Natural killer cell (primary cell): Measurements from ENCODE around the gene FOXP1. TPM values are rescaled to one million over a fixed set of nuclear protein-coding genes. Genes with fewer than 3 reads are reported as not detected.
A peak's percentile ranks its signal among the peaks of the same experiment; 100 is the strongest.

Source experiments
- ATAC-seq, 3 donors: fragments of 150-1000 bp in 2 of 3; fragments of 200-7000 bp in 1 of 3; cut with Tn5 transposase; 1 replicate in 1 of 3; 2 replicates in 2 of 3; pipeline ENCODE4 v1.10.0; 2021; ENCODE audit warnings: mild to moderate bottlenecking in 2 of 3, moderate library complexity in 2 of 3
- DNase-seq, 2 donors: peaks; one replicate each; pipeline versions ENCODE4 v3.0.0 to v3.0.0-alpha.2; 2013 to 2021; ENCODE audit warnings: mixed read lengths in 1 of 2
- H3K27ac ChIP-seq: one replicate; pipeline ENCODE4 v1.5.1; 2013; ENCODE audit warnings: mild to moderate bottlenecking, low read length
- H3K27me3 ChIP-seq: one replicate; pipeline ENCODE4 v1.6.1; 2013; ENCODE audit warnings: low read length; ENCODE audit not compliant: control insufficient read depth, insufficient read depth
- H3K36me3 ChIP-seq: one replicate; pipeline ENCODE4 v1.6.1; 2013; ENCODE audit warnings: low read length; ENCODE audit not compliant: control insufficient read depth, insufficient read depth
- H3K4me1 ChIP-seq: one replicate; pipeline ENCODE4 v1.6.1; 2013; ENCODE audit warnings: low read length; ENCODE audit not compliant: control insufficient read depth, insufficient read depth
- H3K4me3 ChIP-seq: one replicate; pipeline ENCODE4 v1.5.1; 2013; ENCODE audit warnings: low read length
- H3K9me3 ChIP-seq: one replicate; pipeline ENCODE4 v1.6.1; 2013; ENCODE audit warnings: low read length; ENCODE audit not compliant: control insufficient read depth, insufficient read depth
- H3K27ac Mint-ChIP-seq, 2 donors: one replicate each; pipeline ENCODE4 v1.8.0; 2022; ENCODE audit warnings: mild to moderate bottlenecking in 2 of 2, mixed read lengths in 2 of 2, moderate library complexity in 1 of 2
- H3K27me3 Mint-ChIP-seq, 2 donors: one replicate each; pipeline ENCODE4 v1.8.0; 2022; ENCODE audit warnings: low read depth in 2 of 2, mixed read lengths in 2 of 2
- H3K36me3 Mint-ChIP-seq: one replicate; pipeline ENCODE4 v1.8.0; 2022; ENCODE audit warnings: mixed read lengths
- H3K4me1 Mint-ChIP-seq, 2 donors: one replicate each; pipeline ENCODE4 v1.8.0; 2022; ENCODE audit warnings: mixed read lengths in 2 of 2
- H3K4me3 Mint-ChIP-seq: one replicate; pipeline ENCODE4 v1.8.0; 2022; ENCODE audit warnings: mild to moderate bottlenecking, moderate library complexity, mixed read lengths
- H3K9me3 Mint-ChIP-seq, 2 donors: one replicate each; pipeline ENCODE4 v1.8.0; 2022; ENCODE audit warnings: mixed read lengths in 2 of 2
- CTCF ChIP-seq: fragments of 200-600 bp; IDR thresholded peaks from one replicate; pipeline ENCODE4 v1.8.0; 2022; ENCODE audit warnings: antibody characterized with exemption
- WGBS: methylation state at CpG from one replicate; pipeline ENCODE4 v1.1.7; 2013; ENCODE audit warnings: missing lambda C conversion rate; ENCODE audit not compliant: insufficient coverage; 5-methylcytosine and 5-hydroxymethylcytosine counted together
- intact Hi-C: fragments of 100-400 bp; cut with micrococcal nuclease; formaldehyde crosslinking; loops from one replicate; pipeline ENCODE4 v1.14.2; 2022
- total RNA-seq, 4 donors: library from RNA; stranded (reverse); fragments of 120-200 nt in 1 of 4; gene quantifications; one replicate each; pipeline versions ENCODE4 v1.2.3 to v1.2.4, GENCODE V29; 2013 to 2022

FOXP1 gene
- total RNA-seq, 3 donors from 2014 or later (not counting 1 experiment from before 2014, with no cell fraction given), result 166 to 185 (median 166) TPM

- peak overlapping the region; percentile 90 to 94 for H3K27ac Mint-ChIP-seq
- ATAC-seq, result no peak
- no peak for TF ChIP-seq CTCF
Measured at GRCh38 chr3:71582036-71582611, 1.4 kb downstream of the FOXP1 start.

GRCh38 chr3:71581457-71582035 lies 2.0 kb downstream of the FOXP1 start:
- H3K4me1 Mint-ChIP-seq, result peaks cover 26 to 46% of the 10 kb centered on the region in 2 donors
- no peak for TF ChIP-seq CTCF
- no peaks in the 10 kb centered on the region for H3K27me3 ChIP-seq
- ATAC-seq (peak in 2 of 3 donors; percentile 28 to 29), DNase-seq (peak; percentile 31 to 58)
- no peaks in the 10 kb centered on the region for H3K36me3 Mint-ChIP-seq
- intact Hi-C loops, result loop anchor here (2.0 to 10.0 kb wide), 5 partner anchors 89 to 1517 kb away; no protein-coding TSS in a partner anchor
- H3K27me3 Mint-ChIP-seq, result peaks cover 6 to 11% of the 10 kb centered on the region in 2 donors
- H3K27ac ChIP-seq, result peak overlapping the region; percentile 80
- no peaks in the 10 kb centered on the region for H3K36me3 ChIP-seq
- H3K9me3 ChIP-seq, result no peaks in the 10 kb centered on the region
- WGBS, result under 1% methylated on average over 53 of the region's 53 CpGs
- H3K27ac Mint-ChIP-seq, result peak overlapping the region; percentile 90 to 94
- H3K9me3 Mint-ChIP-seq, result no peaks in the 10 kb centered on the region
- peaks cover 25% of the 10 kb centered on the region for H3K4me1 ChIP-seq
- peak overlapping the region; percentile 96 for H3K4me3 Mint-ChIP-seq
- peak overlapping the region; percentile 77 for H3K4me3 ChIP-seq

More at GRCh38 chr3:71582036-71582611, 1.4 kb downstream of the FOXP1 start:
- no peaks in the 10 kb centered on the region for H3K9me3 Mint-ChIP-seq
- DNase-seq, result peak; percentile 23 to 56
- Histone ChIP-seq H3K36me3 (no peaks in the 10 kb centered on the region), H3K27me3 (no peaks in the 10 kb centered on the region), H3K4me1 (peaks cover 25% of the 10 kb centered on the region), H3K9me3 (no peaks in the 10 kb centered on the region), H3K27ac (peak overlapping the region; percentile 80), H3K4me3 (peak overlapping the region; percentile 77)
- peaks cover 27 to 47% of the 10 kb centered on the region in 2 donors for H3K4me1 Mint-ChIP-seq
- peak overlapping the region; percentile 96 for H3K4me3 Mint-ChIP-seq
- intact Hi-C loops, result loop anchor here (2.0 to 10.0 kb wide), 5 partner anchors 89 to 1517 kb away; no protein-coding TSS in a partner anchor
- no peaks in the 10 kb centered on the region for H3K36me3 Mint-ChIP-seq
- WGBS, result under 1% methylated on average over 59 of the region's 59 CpGs
- peaks cover 6 to 11% of the 10 kb centered on the region in 2 donors for H3K27me3 Mint-ChIP-seq

GRCh38 chr3:71580636-71581456 lies 2.7 kb downstream of the FOXP1 start:
- no peak for DNase-seq
- H3K4me3 Mint-ChIP-seq, result peak overlapping the region; percentile 96
- no peaks in the 10 kb centered on the region for H3K27me3 ChIP-seq
- TF ChIP-seq CTCF, result no peak
- H3K4me3 ChIP-seq, result peak overlapping the region; percentile 77
- no peaks in the 10 kb centered on the region for H3K9me3 ChIP-seq
- no peaks in the 10 kb centered on the region for H3K36me3 ChIP-seq
- intact Hi-C loops, result loop anchor here (5.0 to 10.0 kb wide), 3 partner anchors 139 to 1516 kb away; no protein-coding TSS in a partner anchor
- peaks cover 25% of the 10 kb centered on the region for H3K4me1 ChIP-seq
- peak overlapping the region in 1 of 2 donors; percentile 94 for H3K27ac Mint-ChIP-seq
- H3K36me3 Mint-ChIP-seq, result no peaks in the 10 kb centered on the region
- ATAC-seq, result no peak
- H3K4me1 Mint-ChIP-seq, result peaks cover 20 to 41% of the 10 kb centered on the region in 2 donors
- H3K27me3 Mint-ChIP-seq, result peaks cover 6 to 11% of the 10 kb centered on the region in 2 donors
- peak overlapping the region; percentile 61 for H3K27ac ChIP-seq
- no peaks in the 10 kb centered on the region for H3K9me3 Mint-ChIP-seq
- WGBS, result 16% methylated on average over 11 of the region's 17 CpGs
